Astrocyte (in vitro differentiated cells and primary cell): ENCODE results near the gene CCSER2. TPM values are rescaled to one million over a fixed set of nuclear protein-coding genes. Genes with fewer than 3 reads are reported as not detected.
A peak's percentile ranks its signal among the peaks of the same experiment; 100 is the strongest.

Source experiments
- DNase-seq: peaks from one replicate; pipeline ENCODE4 v3.0.0-alpha.2; 2010; ENCODE audit warnings: low read depth
- FAIRE-seq: peaks from 2 replicates; lab custom pipeline; 2011; peaks lifted over from hg19 to GRCh38; lab: Jason Lieb, UNC
- H2AFZ ChIP-seq: 2 replicates; pipeline ENCODE4 v1.6.0; 2012; ENCODE audit warnings: low read depth, low read length, inconsistent platforms
- H3K27ac ChIP-seq: 2 replicates; pipeline ENCODE4 v1.5.1; 2011; ENCODE audit warnings: low read depth, low read length, inconsistent platforms
- H3K27me3 ChIP-seq: 2 replicates; pipeline ENCODE4 v1.6.0; 2011; ENCODE audit warnings: low read length, inconsistent platforms; ENCODE audit not compliant: insufficient read depth
- H3K36me3 ChIP-seq: 2 replicates; pipeline ENCODE4 v1.5.1; 2011; ENCODE audit warnings: low read length, inconsistent platforms; ENCODE audit not compliant: insufficient read depth
- H3K4me1 ChIP-seq: 2 replicates; pipeline ENCODE4 v1.5.1; 2011; ENCODE audit warnings: low read length, inconsistent platforms; ENCODE audit not compliant: insufficient read depth
- H3K4me2 ChIP-seq: 2 replicates; pipeline ENCODE4 v1.6.0; 2012; ENCODE audit warnings: low read length, inconsistent platforms
- H3K4me3 ChIP-seq: 2 replicates; pipeline ENCODE4 v1.5.1; 2011; ENCODE audit warnings: low read depth, mild to moderate bottlenecking, low read length, inconsistent platforms; ENCODE audit not compliant: insufficient read depth
- H3K79me2 ChIP-seq: 2 replicates; pipeline ENCODE4 v1.6.0; 2012; ENCODE audit warnings: mild to moderate bottlenecking, low read length, inconsistent platforms; ENCODE audit not compliant: insufficient read depth
- H3K9ac ChIP-seq: 2 replicates; pipeline ENCODE4 v1.6.0; 2012; ENCODE audit warnings: mild to moderate bottlenecking, low read length, inconsistent platforms
- H3K9me3 ChIP-seq: 2 replicates; pipeline ENCODE4 v1.5.1; 2012; ENCODE audit warnings: low read depth, mild to moderate bottlenecking, low read length, inconsistent platforms; ENCODE audit not compliant: insufficient read depth
- H4K20me1 ChIP-seq: 2 replicates; pipeline ENCODE4 v1.6.0; 2012; ENCODE audit warnings: low read length, inconsistent platforms; ENCODE audit not compliant: insufficient read depth
- H3K27ac Mint-ChIP-seq: one replicate; pipeline ENCODE4 v1.8.0; 2021; ENCODE audit warnings: mild to moderate bottlenecking, mixed read lengths; ENCODE audit not compliant: unreplicated experiment
- H3K27me3 Mint-ChIP-seq: one replicate; pipeline ENCODE4 v1.8.0; 2021; ENCODE audit warnings: low read depth, mixed read lengths; ENCODE audit not compliant: unreplicated experiment
- H3K36me3 Mint-ChIP-seq: one replicate; pipeline ENCODE4 v1.8.0; 2021; ENCODE audit warnings: low read depth, mixed read lengths; ENCODE audit not compliant: unreplicated experiment
- H3K4me1 Mint-ChIP-seq: one replicate; pipeline ENCODE4 v1.8.0; 2021; ENCODE audit warnings: low read depth, mixed read lengths; ENCODE audit not compliant: unreplicated experiment
- H3K4me3 Mint-ChIP-seq: one replicate; pipeline ENCODE4 v1.8.0; 2021; ENCODE audit warnings: mild to moderate bottlenecking, moderate library complexity, mixed read lengths; ENCODE audit not compliant: unreplicated experiment
- H3K9me3 Mint-ChIP-seq: one replicate; pipeline ENCODE4 v1.8.0; 2021; ENCODE audit warnings: mild to moderate bottlenecking, mixed read lengths; ENCODE audit not compliant: unreplicated experiment
- EZH2 ChIP-seq: IDR thresholded peaks from 2 replicates; pipeline ENCODE4 v1.6.1; 2012; ENCODE audit warnings: mild to moderate bottlenecking, low read length, inconsistent platforms; ENCODE audit not compliant: insufficient read depth
- total RNA-seq: library from RNA; stranded (reverse); gene quantifications from 2 replicates; pipeline ENCODE4 v1.2.1, GENCODE V29; 2021
- TF ChIP-seq, protein P1 (sequence below): IDR thresholded peaks from 2 replicates; pipeline ENCODE4 v1.5.1; 2011; ENCODE audit warnings: low read depth, mild to moderate bottlenecking, inconsistent platforms, low read length, moderate library complexity; ENCODE audit not compliant: insufficient read depth

The CCSER2 gene
- total RNA-seq, 1 donor from 2014 or later: 100 TPM

DNA sequence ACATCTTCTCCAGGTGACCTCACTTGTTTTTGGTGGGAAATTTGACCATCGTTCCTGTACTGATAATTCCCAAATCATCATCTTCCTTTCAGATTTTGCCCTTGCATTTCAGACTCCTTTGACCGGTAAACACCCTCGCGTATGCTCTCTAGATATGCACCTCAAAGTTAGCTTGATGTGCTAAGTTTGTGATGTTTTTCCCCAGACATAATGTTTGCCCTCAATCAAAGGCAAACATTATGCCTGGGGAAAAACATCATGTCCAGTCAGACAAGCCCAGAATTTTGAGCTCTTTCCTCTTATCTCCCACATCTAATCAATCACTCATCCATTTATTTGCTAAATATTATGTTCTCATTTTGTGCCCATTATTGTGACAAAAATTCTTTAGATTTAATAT is 26.2 kb downstream of the CCSER2 start:
- no peak for FAIRE-seq
- H4K20me1 ChIP-seq: peaks cover 57% of the 10 kb centered on the region
- H3K4me2 ChIP-seq: no peak overlapping the region
- H3K36me3 ChIP-seq: no peaks in the 10 kb centered on the region
- H3K27me3 ChIP-seq: no peaks in the 10 kb centered on the region
- peaks cover 95% of the 10 kb centered on the region for H3K79me2 ChIP-seq
- H3K4me3 ChIP-seq: no peak overlapping the region
- TF ChIP-seq EZH2: no peak
- TF ChIP-seq, protein P1, sequence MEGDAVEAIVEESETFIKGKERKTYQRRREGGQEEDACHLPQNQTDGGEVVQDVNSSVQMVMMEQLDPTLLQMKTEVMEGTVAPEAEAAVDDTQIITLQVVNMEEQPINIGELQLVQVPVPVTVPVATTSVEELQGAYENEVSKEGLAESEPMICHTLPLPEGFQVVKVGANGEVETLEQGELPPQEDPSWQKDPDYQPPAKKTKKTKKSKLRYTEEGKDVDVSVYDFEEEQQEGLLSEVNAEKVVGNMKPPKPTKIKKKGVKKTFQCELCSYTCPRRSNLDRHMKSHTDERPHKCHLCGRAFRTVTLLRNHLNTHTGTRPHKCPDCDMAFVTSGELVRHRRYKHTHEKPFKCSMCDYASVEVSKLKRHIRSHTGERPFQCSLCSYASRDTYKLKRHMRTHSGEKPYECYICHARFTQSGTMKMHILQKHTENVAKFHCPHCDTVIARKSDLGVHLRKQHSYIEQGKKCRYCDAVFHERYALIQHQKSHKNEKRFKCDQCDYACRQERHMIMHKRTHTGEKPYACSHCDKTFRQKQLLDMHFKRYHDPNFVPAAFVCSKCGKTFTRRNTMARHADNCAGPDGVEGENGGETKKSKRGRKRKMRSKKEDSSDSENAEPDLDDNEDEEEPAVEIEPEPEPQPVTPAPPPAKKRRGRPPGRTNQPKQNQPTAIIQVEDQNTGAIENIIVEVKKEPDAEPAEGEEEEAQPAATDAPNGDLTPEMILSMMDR: no peak
- no peaks in the 10 kb centered on the region for H3K9me3 ChIP-seq
- no peaks in the 10 kb centered on the region for H3K4me1 ChIP-seq
- no peak overlapping the region for H3K4me3 Mint-ChIP-seq
- no peaks in the 10 kb centered on the region for H3K36me3 Mint-ChIP-seq
- no peaks in the 10 kb centered on the region for H3K27me3 Mint-ChIP-seq
- H3K27ac Mint-ChIP-seq: no peak overlapping the region
- DNase-seq: no peak
- no peaks in the 10 kb centered on the region for H3K9me3 Mint-ChIP-seq
- peaks cover 30% of the 10 kb centered on the region for H3K4me1 Mint-ChIP-seq
- no peak overlapping the region for H3K9ac ChIP-seq
- no peak overlapping the region for H3K27ac ChIP-seq
- H2AFZ ChIP-seq: no peak overlapping the region

DNA sequence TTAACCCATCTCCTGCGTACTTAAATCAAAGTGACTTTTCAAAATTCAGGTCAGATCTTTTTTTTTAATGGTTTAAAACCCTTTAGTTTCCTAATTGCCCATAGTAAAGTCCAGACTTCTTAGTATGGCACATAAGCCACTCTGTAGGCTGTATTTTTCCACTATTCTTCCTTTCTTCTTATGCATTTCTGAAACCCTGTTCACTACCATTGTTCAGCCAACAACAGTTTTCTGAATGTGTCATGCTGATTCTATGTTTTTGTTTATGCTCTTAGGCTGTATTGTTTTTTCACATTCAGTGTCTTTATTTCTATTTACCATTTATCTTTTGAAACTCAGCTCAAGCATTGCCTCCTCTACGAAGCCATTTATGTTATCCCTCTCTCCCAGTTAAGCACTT is 26.7 kb downstream of the CCSER2 start:
- no peaks in the 10 kb centered on the region for H3K27me3 ChIP-seq
- Mint-ChIP-seq H3K27ac (no peak overlapping the region), H3K27me3 (no peaks in the 10 kb centered on the region), H3K9me3 (no peaks in the 10 kb centered on the region), H3K4me3 (no peak overlapping the region), H3K4me1 (peaks cover 32% of the 10 kb centered on the region), H3K36me3 (no peaks in the 10 kb centered on the region)
- H4K20me1 ChIP-seq: peaks cover 62% of the 10 kb centered on the region
- H3K4me2 ChIP-seq: peak overlapping the region; percentile 9
- TF ChIP-seq, protein P1: no peak
- no peak for TF ChIP-seq EZH2
- no peak overlapping the region for H2AFZ ChIP-seq
- DNase-seq (no peak), FAIRE-seq (no peak)
- H3K9me3 ChIP-seq: no peaks in the 10 kb centered on the region
- no peak overlapping the region for H3K9ac ChIP-seq
- H3K79me2 ChIP-seq: peaks cover 91% of the 10 kb centered on the region
- no peak overlapping the region for H3K27ac ChIP-seq
- no peaks in the 10 kb centered on the region for H3K36me3 ChIP-seq
- H3K4me3 ChIP-seq: no peak overlapping the region
- H3K4me1 ChIP-seq: no peaks in the 10 kb centered on the region

DNA sequence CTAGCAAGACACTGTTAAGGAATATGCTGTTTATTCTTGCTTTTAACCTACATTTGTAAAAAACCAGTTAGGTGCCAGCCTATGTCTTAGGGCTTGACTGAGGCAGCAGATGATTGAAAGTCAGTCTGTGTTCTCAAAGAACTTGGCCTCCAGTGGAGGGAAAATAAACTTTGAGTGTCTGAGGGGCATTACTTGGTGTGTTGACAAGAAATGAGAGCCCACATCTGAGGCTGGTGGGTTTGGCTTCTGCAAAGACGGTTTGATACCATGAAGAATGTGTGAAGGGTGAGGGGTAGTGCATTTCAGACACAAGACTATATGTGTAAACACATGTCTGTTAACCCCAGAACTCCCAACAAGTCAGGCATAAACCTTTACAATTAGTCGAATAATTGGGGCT is 28.5 kb downstream of the CCSER2 start:
- Histone ChIP-seq H2AFZ (no peak overlapping the region), H3K9ac (no peak overlapping the region), H4K20me1 (peaks cover 73% of the 10 kb centered on the region), H3K4me3 (no peak overlapping the region), H3K27me3 (no peaks in the 10 kb centered on the region), H3K9me3 (no peaks in the 10 kb centered on the region), H3K79me2 (peaks cover 92% of the 10 kb centered on the region), H3K27ac (no peak overlapping the region), H3K4me1 (peaks cover 7% of the 10 kb centered on the region), H3K36me3 (no peaks in the 10 kb centered on the region), H3K4me2 (no peak overlapping the region)
- no peak for DNase-seq
- Mint-ChIP-seq H3K9me3 (no peaks in the 10 kb centered on the region), H3K4me3 (no peak overlapping the region), H3K36me3 (no peaks in the 10 kb centered on the region), H3K4me1 (peaks cover 45% of the 10 kb centered on the region), H3K27me3 (no peaks in the 10 kb centered on the region), H3K27ac (no peak overlapping the region)
- no peak for FAIRE-seq
- no peak for TF ChIP-seq EZH2
- TF ChIP-seq, protein P1: no peak
